Mesenchymal stem cell (in vitro differentiated cells and primary cell): Measurements from ENCODE around the gene TRIM6.
"Not testable (repeated sequence)": the region's sequence is repeated elsewhere in the genome, so short reads cannot be mapped to it uniquely, and the experiment has no call there.

Experiments
- DNase-seq: peaks from one replicate; pipeline ENCODE4 v3.0.0-alpha.2; 2013
- H2AFZ ChIP-seq: one replicate; pipeline ENCODE4 v1.6.1; 2013; ENCODE audit warnings: low read depth, mild to moderate bottlenecking, control low read depth, inconsistent platforms, low read length, moderate library complexity
- H2AK5ac ChIP-seq: 2 replicates; pipeline ENCODE4 v1.6.1; 2013; ENCODE audit warnings: low read length, moderate library complexity, mild to moderate bottlenecking, inconsistent platforms; ENCODE audit not compliant: severe bottlenecking
- H2BK120ac ChIP-seq: one replicate; pipeline ENCODE4 v1.6.1; 2013; ENCODE audit warnings: low read depth, mild to moderate bottlenecking, inconsistent platforms, low read length, moderate library complexity
- H2BK12ac ChIP-seq, 2 experiments: one replicate each; pipeline ENCODE4 v1.6.1; 2013; ENCODE audit warnings: inconsistent platforms in 2 of 2, low read length in 2 of 2, mild to moderate bottlenecking in 2 of 2, moderate library complexity in 2 of 2, control low read depth in 1 of 2
- H2BK15ac ChIP-seq: one replicate; pipeline ENCODE4 v1.6.1; 2013; ENCODE audit warnings: mild to moderate bottlenecking, low read depth, inconsistent platforms; ENCODE audit not compliant: poor library complexity, severe bottlenecking
- H2BK5ac ChIP-seq: 2 replicates; pipeline ENCODE4 v1.6.1; 2013; ENCODE audit warnings: low read depth, mild to moderate bottlenecking, low read length, control low read depth, inconsistent platforms; ENCODE audit not compliant: poor library complexity, severe bottlenecking
- H3K14ac ChIP-seq, 2 experiments: one replicate each; pipeline ENCODE4 v1.6.1; 2013; ENCODE audit warnings: inconsistent platforms in 2 of 2, low read length in 2 of 2, control low read depth in 1 of 2, mild to moderate bottlenecking in 1 of 2, moderate library complexity in 1 of 2
- H3K18ac ChIP-seq, 2 experiments: one replicate each; pipeline ENCODE4 v1.6.1; 2013; ENCODE audit warnings: inconsistent platforms in 2 of 2, low read length in 2 of 2, control low read depth in 1 of 2, low read depth in 1 of 2, mild to moderate bottlenecking in 1 of 2
- H3K23ac ChIP-seq, 2 experiments: one replicate each; pipeline ENCODE4 v1.6.1; 2013; ENCODE audit warnings: inconsistent platforms in 2 of 2, low read length in 2 of 2, mild to moderate bottlenecking in 2 of 2, moderate library complexity in 2 of 2, control low read depth in 1 of 2
- H3K27ac ChIP-seq: 2 replicates; pipeline ENCODE4 v1.5.1; 2013; ENCODE audit warnings: mild to moderate bottlenecking, moderate library complexity, low read length, control low read depth, inconsistent platforms; ENCODE audit not compliant: poor library complexity, severe bottlenecking
- H3K27me3 ChIP-seq, 2 experiments: 2 replicates each; pipeline versions ENCODE4 v1.6.1 to v1.7.0; 2013; ENCODE audit warnings: low read length in 2 of 2, mild to moderate bottlenecking in 2 of 2, moderate library complexity in 2 of 2, control low read depth in 1 of 2, inconsistent platforms in 1 of 2; ENCODE audit not compliant: control insufficient read depth in 1 of 2, insufficient read depth in 1 of 2
- H3K36me3 ChIP-seq, 2 experiments: 2 replicates each; pipeline versions ENCODE4 v1.6.1 to v1.7.0; 2013; ENCODE audit warnings: low read length in 2 of 2, control low read depth in 1 of 2, inconsistent platforms in 1 of 2, low read depth in 1 of 2, mild to moderate bottlenecking in 1 of 2; ENCODE audit not compliant: insufficient read depth in 2 of 2, control insufficient read depth in 1 of 2
- H3K4ac ChIP-seq, 2 experiments: one replicate each; pipeline ENCODE4 v1.6.1; 2013; ENCODE audit warnings: inconsistent platforms in 2 of 2, low read length in 2 of 2, mild to moderate bottlenecking in 2 of 2, moderate library complexity in 2 of 2, control low read depth in 1 of 2, low read depth in 1 of 2
- H3K4me1 ChIP-seq: 2 replicates; pipeline ENCODE4 v1.6.1; 2013; ENCODE audit warnings: low read depth, low read length, control low read depth; ENCODE audit not compliant: control insufficient read depth, insufficient read depth
- H3K4me2 ChIP-seq: 2 replicates; pipeline ENCODE4 v1.6.1; 2013; ENCODE audit warnings: low read length, mild to moderate bottlenecking, inconsistent platforms; ENCODE audit not compliant: poor library complexity, severe bottlenecking
- H3K4me3 ChIP-seq, 2 experiments: 2 replicates each; pipeline versions ENCODE4 v1.5.1 to v1.7.0; 2013; ENCODE audit warnings: low read length in 2 of 2, mild to moderate bottlenecking in 2 of 2, control low read depth in 1 of 2, low read depth in 1 of 2; ENCODE audit not compliant: insufficient read depth in 1 of 2
- H3K79me1 ChIP-seq: replicated peaks from 2 replicates; pipeline ENCODE4 v1.6.1; 2013; ENCODE audit warnings: mild to moderate bottlenecking, control low read depth, low read length, inconsistent platforms; ENCODE audit not compliant: poor library complexity, severe bottlenecking
- H3K9ac ChIP-seq: 2 replicates; pipeline ENCODE4 v1.7.0; 2013; ENCODE audit warnings: mild to moderate bottlenecking, low read length, moderate library complexity
- H3K9me3 ChIP-seq: 2 replicates; pipeline ENCODE4 v1.7.0; 2013; ENCODE audit warnings: mild to moderate bottlenecking, low read length; ENCODE audit not compliant: control insufficient read depth
- H4K8ac ChIP-seq: one replicate; pipeline ENCODE4 v1.6.1; 2013; ENCODE audit warnings: inconsistent platforms, mild to moderate bottlenecking, low read length, moderate library complexity
- H4K91ac ChIP-seq: one replicate; pipeline ENCODE4 v1.6.1; 2013; ENCODE audit warnings: mild to moderate bottlenecking, low read length, inconsistent platforms
- WGBS: methylation state at CpG from one replicate; pipeline ENCODE4 v1.1.7; 2013; ENCODE audit warnings: mixed read lengths; 5-methylcytosine and 5-hydroxymethylcytosine counted together

The TRIM6 gene

GRCh38 chr11:5600374-5600851, 4.0 kb downstream of the TRIM6 start:
- H3K4me3 ChIP-seq = no peak overlapping the region
- peaks cover 11% of the 10 kb centered on the region for H3K4me1 ChIP-seq
- no peak overlapping the region for H3K23ac ChIP-seq
- WGBS = 44% methylated on average over 9 of the region's 9 CpGs
- H2AK5ac ChIP-seq = no peak overlapping the region
- H3K9me3 ChIP-seq = no peaks in the 10 kb centered on the region
- H2BK120ac ChIP-seq = no peak overlapping the region
- H4K8ac ChIP-seq = peak overlapping the region; percentile 76
- H3K36me3 ChIP-seq = peaks cover 3% of the 10 kb centered on the region in 2 experiments
- H3K9ac ChIP-seq = peak overlapping the region; percentile 37
- H3K27ac ChIP-seq = peak overlapping the region; percentile 2
- DNase-seq = peak; percentile 91
- peak overlapping the region; percentile 92 for H2BK15ac ChIP-seq
- H2AFZ ChIP-seq = no peak overlapping the region
- H2BK12ac ChIP-seq = no peak overlapping the region
- no peak overlapping the region for H2BK5ac ChIP-seq
- H3K18ac ChIP-seq = peak overlapping the region in 1 of 2 experiments; percentile 80
- no peak overlapping the region for H3K14ac ChIP-seq
- H3K79me1 ChIP-seq = peaks cover 8% of the 10 kb centered on the region
- no peak overlapping the region for H4K91ac ChIP-seq
- no peaks in the 10 kb centered on the region for H3K27me3 ChIP-seq
- H3K4me2 ChIP-seq = no peak overlapping the region
- H3K4ac ChIP-seq = no peak overlapping the region

GRCh38 chr11:5602791-5603190, 6.4 kb downstream of the TRIM6 start:
- not testable (repeated sequence) for H2BK5ac ChIP-seq, H3K4me2 ChIP-seq
- 92% methylated on average over 4 of the region's 4 CpGs for WGBS

GRCh38 chr11:5603326-5603725, 6.9 kb downstream of the TRIM6 start:
- Histone ChIP-seq H2BK12ac (no peak overlapping the region), H2BK5ac (no peak overlapping the region), H4K91ac (no peak overlapping the region), H3K36me3 (peaks cover 3% of the 10 kb centered on the region in 2 experiments), H3K4me2 (no peak overlapping the region), H2AK5ac (peak overlapping the region; percentile 1), H2BK15ac (no peak overlapping the region), H3K27me3 (no peaks in the 10 kb centered on the region), H3K18ac (no peak overlapping the region), H3K14ac (no peak overlapping the region), H3K9me3 (no peaks in the 10 kb centered on the region), H3K27ac (no peak overlapping the region), H3K4ac (no peak overlapping the region), H2BK120ac (no peak overlapping the region), H2AFZ (no peak overlapping the region), H3K4me3 (no peak overlapping the region), H3K79me1 (peaks cover 1% of the 10 kb centered on the region), H3K23ac (no peak overlapping the region), H3K9ac (no peak overlapping the region), H3K4me1 (peaks cover 6% of the 10 kb centered on the region), H4K8ac (no peak overlapping the region)
- no peak for DNase-seq
- 94% methylated on average over 8 of the region's 8 CpGs for WGBS

More at GRCh38 chr11:5602791-5603190, 6.4 kb downstream of the TRIM6 start:
- not testable (repeated sequence) for H2AFZ ChIP-seq, H3K9ac ChIP-seq, H2AK5ac ChIP-seq, H2BK120ac ChIP-seq, H3K79me1 ChIP-seq, H3K4ac ChIP-seq, H3K27me3 ChIP-seq, H2BK12ac ChIP-seq, H3K27ac ChIP-seq, H3K9me3 ChIP-seq, H2BK15ac ChIP-seq, H3K4me3 ChIP-seq, H3K18ac ChIP-seq, H3K23ac ChIP-seq, H4K91ac ChIP-seq, H3K4me1 ChIP-seq, H3K36me3 ChIP-seq, H3K14ac ChIP-seq, H4K8ac ChIP-seq
- peak; percentile 29 for DNase-seq

- Histone ChIP-seq H3K9me3 (no peaks in the 10 kb centered on the region), H2BK15ac (no peak overlapping the region), H3K4ac (no peak overlapping the region), H3K36me3 (peaks cover 3% of the 10 kb centered on the region in 2 experiments), H3K27me3 (no peaks in the 10 kb centered on the region), H2AK5ac (no peak overlapping the region), H2AFZ (no peak overlapping the region), H2BK5ac (no peak overlapping the region), H3K79me1 (peaks cover 1% of the 10 kb centered on the region), H3K4me1 (peaks cover 6% of the 10 kb centered on the region), H4K91ac (no peak overlapping the region), H3K27ac (no peak overlapping the region), H4K8ac (no peak overlapping the region), H2BK120ac (no peak overlapping the region), H3K9ac (no peak overlapping the region), H2BK12ac (no peak overlapping the region), H3K14ac (no peak overlapping the region), H3K23ac (no peak overlapping the region), H3K4me2 (no peak overlapping the region), H3K4me3 (no peak overlapping the region), H3K18ac (no peak overlapping the region)
- DNase-seq = no peak
- 85% methylated on average over 4 of the region's 4 CpGs for WGBS
Observed at GRCh38 chr11:5604896-5605295, 8.5 kb downstream of the TRIM6 start.
